GM19328 (cell line): Measurements from ENCODE around the gene CDON.
A peak's percentile ranks its signal among the peaks of the same experiment; 100 is the strongest.

Experiments
- ATAC-seq: cut with Tn5 transposase; IDR thresholded peaks from one replicate; pipeline ENCODE4 v1.9.1; 2021; ENCODE audit warnings: mild to moderate bottlenecking, moderate library complexity; ENCODE audit not compliant: unreplicated experiment

CDON gene

DNA sequence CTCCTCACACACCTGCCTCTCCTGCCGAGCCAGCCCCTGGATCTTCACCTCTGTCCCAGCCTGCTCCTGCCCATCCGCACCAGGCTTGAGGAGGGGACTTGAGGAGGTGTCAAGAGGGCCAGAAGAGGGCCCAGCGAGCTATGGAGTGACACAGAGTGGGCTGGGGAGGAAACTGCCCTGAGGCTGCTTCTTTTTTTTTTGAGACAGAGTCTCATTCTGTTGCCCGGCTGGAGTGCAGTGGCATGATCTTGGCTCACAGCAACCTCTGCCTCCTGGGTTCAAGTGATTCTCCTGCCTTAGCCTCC, 21.9 kb upstream of the CDON start:
- ATAC-seq = no peak

DNA sequence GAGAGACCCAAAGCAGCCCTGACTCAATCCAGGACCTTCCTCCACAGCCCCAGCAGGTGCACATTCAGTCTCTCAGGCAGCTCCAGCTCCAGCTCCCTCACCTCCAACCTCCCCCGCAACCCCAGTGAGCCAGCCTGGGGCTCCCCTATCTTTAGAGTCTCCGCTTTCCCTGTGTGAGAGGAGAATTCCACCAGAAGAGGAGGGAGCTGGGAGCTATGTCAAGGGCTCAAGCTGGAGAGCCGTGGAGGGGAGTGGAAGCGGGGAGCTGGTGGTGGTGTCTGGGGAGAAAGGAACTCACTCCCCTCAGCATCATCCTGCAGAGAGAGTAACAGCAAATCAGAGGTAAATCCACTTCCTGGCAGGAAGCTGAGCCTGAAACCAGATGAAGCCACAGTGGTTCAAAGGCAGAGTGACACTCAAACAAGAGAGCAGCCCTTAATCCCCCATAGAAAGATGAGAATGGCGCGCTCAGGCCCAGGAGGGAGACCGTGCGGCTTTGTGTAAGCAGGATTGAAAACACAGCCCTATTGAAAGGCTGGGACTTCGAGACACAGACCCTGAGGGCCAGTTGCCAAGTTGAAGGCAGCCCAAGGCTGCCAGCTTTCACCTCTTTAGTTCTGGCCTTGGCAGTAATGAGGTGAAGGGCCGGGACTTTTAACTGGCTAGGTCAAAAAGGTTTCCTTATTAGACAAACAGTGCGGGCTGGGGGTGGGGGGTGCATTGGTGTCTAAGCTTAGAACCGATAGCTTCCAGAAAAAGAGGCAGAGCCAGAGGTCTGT, 21.4 kb upstream of the CDON start:
- no peak for ATAC-seq

DNA sequence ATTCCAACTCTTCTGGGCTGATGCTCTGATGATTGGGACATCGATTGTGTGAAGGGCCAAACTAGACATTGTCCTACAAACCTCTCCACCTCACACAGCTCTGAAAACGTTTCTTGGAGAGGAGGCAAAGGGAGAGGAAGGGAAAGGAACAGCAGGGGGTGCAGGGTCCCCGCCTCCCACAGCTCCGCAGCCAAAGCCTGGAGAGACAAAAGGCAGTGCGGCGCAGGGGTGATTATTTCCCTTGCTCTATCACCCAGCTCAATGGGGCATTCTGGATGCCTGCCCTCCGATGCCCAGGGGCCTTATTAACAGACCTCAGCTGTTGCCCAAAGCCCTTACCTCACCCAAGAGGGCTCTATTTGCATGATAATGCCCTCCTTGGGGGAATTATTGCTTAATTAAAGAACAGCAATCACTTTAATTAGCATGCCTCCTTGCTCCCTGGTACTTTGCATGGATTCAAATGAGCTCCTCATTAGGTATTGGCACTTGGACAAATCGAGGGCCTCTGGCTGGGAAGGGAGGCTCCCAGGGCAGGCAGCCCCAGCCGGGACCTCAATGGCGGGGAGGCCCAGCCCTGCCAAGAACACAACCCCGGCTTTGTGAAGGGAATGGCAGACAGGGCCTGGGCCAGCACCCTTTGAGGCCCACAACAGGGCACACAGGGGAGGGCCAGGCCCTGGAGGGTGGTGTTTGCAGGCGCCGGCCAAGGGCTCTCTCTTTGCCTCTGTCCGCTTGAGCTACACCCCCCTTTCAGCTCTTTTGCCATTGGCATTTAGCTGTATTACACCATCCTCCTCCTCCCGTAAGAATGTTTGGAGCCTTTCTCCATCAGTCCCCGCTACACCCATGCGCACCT, 19.8 kb upstream of the CDON start:
- ATAC-seq = no peak

DNA sequence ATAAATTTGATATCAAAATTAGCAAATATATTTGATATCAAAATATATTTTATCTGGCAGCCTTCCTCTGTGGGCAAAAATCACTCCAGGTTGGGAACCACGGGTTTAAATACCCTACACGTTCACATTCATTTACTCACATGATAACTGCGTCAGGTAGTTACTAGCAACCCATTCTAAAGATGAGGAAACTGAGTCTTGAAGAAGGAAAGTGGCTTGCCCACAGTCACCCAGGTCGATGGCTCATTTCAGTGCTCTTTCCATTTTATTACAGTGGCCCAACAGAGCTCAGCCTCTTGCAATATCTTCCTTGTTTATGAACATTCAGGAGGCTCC, 19.2 kb upstream of the CDON start:
- ATAC-seq = no peak

DNA sequence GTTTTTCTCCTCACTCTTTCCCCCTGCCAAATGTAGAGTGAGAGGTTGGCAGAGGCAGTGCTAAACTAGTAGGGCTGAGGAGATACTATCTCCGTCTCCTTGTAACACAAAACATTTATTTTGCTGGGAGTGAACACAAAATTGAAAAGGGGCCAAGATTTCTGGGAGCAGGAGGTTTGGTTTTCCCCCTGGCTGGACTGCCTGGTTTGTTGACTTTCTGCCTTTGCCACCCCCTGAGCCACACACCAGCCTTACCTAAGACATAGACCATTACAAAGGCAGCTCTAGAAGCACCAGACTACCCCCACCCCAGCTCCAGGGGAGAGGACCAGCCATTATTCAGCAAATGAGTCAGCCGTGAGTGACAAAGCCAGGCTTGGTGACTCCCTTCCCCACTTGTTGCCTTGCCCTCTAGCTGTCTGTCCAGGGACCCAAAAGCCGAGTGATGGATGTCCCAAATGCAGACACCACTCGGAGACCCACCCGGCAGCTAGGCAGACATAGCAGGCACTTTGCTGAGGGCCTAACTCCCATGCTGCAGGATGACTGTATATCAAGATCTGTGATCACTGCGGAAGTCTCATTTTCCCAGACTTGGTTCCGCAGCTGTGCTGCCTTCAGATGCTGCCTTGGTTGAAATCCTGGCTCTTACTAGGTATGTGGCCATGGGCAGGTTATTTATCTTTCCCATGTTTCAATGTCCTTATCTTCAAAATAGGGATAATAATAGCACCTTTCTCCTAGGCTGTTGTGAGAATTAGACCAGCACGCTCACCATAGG, 17.7 kb upstream of the CDON start:
- no peak for ATAC-seq

DNA sequence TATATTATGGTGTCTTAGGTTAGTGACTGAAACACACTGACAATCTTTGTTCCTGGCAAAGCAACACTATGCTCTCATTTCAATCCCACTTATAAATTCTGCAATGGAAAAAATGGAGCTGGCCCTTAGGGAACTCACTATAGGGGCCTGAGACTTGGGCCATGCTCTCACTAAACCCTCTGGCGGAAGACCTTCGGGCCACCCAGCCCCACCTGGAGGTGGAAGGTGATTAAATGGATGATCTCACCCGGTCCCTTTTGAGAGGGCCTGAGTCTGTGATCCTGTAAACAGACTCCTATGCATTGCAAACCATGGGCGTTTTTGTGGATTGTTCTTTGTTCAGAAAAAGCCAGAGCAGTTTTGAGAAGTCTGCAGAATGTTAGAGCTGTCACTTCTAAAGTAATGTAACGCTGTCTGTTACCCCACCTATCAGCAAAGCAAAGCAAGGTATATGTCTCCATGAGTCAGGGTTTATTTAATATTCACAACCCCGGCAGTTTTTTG, 17.0 kb upstream of the CDON start:
- no peak for ATAC-seq

DNA sequence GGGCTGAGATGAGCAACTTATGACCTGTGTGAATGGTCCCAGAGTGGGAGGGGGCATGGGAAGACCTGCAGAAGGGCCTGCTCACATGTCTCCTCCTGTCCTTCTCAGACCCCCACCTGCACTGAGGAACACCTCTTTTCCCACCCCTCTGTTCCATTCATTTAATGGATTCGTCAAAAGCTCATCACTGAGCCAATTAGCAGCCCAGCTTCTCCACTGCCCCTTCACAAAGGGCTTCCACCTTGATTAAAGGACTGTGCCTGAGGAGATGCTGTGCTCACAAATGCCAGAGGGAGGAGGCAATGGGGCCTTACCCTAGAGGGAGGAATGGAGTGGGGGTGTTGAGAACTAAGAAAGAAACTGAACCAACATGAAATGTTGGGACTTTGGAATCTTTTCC, 14.0 kb upstream of the CDON start:
- no peak for ATAC-seq

DNA sequence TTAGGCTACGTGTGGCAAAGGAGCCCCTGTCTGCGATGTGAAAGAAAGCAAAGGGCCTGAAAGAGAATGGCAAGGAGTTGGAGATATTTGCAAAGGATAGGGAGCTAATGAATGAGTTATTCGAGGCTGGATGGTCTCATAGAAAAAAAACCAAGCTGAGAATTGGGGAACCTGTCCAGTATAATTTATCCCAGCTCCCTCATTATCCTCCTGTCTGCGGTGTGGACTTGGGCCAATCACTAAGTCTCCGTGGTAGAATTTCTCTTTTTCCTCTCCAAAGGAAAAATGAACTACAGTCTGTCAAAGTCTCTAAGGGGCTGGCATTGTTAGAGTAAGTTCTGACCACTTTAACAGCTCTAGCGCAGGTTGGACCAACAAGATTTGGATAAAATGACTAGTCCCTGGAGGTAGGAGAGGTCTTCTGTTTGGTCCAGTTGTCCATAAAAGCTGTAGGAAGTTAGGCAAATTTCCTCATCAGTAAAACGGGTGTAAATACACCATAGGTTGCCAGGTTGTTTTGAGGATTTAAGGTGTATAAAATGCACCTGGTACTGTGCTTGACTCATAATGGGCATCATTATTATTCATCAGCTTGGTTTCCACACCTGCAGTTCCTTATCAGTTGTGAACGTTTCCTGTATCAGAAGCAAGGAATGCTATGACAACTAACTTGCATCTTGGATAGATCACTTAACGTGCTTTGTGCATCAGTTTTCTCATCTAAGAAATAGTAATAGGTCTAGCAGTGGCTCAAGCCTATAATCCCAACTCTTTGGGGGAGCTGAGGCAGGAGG, 10.3 kb upstream of the CDON start:
- no peak for ATAC-seq

DNA sequence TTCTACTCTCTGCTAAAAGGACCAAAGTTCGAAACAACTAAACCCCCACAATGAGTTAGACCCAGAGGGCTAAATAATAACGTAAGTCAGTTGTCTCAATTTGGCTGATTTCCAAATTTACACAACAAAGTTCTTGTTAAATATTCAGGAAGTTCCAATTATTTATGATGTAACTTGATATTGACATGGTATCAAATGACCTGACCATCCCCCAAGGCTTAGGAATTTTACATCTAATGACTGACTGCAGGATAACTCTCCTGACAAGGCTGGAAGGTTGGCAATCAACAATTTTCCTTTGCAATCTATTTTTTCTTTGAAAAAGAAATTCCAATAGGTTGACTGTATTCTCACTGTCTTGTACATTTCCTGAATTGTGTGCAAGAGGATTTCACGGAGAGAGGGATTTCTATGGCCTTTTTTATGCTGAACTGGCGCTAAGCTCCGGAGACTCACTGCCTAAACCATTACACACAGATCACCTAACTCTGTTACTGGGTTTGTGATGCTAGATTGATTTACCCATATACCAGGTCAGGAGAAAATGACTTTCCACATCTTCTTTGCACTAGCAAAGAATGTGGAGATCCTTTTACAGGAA, 9.6 kb upstream of the CDON start:
- no peak for ATAC-seq

DNA sequence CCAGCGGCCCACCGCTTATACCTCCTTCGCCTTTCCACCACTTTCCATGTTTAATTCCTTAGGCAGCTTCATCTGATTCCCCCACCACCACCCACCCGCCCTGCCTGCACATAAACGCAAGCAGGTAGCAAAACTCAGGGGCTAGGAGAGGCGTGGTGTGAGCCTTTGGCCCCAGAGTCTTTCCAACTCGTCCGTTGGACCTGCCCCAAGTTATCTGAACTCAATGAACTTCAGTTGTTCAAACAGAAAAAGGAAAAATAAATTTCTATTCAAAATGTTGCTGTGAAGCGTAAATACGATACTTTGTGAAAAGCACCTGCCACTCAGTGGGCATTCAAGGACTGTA, 814 bp upstream of the CDON start:
- no peak for ATAC-seq

DNA sequence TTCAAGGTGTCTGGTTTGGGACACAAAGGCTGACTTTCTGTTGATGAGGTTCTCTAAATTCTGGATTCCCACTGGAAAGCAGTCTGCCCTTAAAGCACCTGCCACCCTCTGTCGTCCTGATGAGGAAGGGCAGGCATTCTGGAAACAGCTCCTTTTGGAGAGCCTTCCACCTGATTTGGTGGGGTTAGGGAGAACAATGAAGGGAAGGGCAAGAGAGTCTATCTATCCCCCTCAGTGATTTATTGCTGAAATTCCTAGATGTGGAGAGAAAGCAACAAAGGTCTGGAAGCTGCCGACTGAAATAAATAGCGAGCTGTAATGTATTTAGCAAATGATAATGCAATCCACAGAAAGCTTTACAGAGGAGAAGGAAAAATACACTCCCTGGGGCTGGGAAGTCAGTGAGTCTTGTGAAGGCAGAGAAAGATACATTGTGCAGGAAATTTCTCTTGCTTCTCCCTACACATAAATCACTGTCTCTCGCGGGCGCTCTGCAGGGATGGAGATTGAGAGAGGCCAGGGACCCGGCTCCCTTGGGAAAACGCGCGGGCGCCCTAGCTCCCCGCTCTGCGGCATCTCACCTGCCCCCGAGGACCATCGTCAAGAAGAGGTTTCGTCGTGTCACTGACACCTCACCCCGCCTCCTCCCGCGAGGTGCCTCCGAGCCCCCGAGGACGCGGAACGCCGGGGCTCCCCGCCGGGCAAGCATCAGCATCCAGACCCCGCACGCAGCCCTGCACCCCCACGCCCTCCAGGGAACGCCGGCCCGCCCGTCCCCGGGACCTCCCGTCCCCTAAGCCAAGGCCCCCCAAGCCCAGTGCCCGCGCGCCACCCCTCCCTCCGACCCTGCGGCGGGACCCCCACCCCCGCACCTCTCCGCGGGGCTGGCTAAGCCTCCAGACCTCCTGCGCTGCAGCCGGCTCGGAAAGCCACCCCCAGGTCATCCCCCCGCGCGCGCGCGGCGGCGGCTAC, 673 bp downstream of the CDON start:
- ATAC-seq = peak; percentile 2

DNA sequence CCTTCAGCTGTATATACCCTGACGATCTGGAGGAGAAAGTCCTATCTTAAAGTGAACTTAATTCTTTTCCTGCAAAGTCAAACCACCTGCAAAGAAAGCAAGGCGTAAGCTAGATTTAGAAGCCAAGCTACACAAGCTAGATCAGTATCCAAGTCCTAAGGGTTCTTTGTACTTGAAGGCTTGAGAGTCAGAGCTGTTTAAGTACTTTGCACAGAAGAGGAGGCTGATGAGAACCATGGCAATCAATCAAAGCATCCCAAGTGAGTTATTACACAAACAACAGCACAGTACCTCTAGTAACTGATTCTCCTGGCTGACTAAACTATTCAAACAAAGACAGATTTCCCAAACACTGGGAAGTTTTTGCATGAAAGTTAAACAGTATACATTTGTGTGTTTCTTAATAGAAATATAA, 1.9 kb downstream of the CDON start:
- ATAC-seq = no peak

DNA sequence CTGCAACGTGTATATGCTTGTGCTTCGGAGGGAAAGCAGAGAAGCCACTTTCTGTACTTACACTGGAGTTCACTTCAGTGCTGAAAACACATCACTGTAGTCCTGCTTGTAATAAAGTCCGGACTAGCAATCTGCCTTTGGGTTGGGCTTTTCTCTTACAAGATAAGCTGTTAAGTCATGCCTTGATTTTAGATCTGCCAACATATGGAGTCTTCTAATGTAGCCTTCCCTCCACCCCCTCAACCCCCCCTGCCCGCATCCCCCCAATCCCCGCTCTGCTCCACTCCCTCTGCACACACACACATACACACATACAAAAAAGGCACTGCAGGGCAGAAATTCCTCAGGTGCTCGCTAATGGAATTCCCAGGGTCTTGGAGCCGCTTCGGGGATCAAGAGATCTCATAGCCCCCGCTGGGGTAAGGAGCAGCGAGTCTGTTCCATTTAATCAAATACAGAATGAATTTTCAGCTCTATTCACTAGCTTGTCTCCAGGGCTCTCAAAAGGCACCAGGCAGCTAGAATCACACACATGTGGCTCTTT, 3.4 kb downstream of the CDON start:
- ATAC-seq = no peak

DNA sequence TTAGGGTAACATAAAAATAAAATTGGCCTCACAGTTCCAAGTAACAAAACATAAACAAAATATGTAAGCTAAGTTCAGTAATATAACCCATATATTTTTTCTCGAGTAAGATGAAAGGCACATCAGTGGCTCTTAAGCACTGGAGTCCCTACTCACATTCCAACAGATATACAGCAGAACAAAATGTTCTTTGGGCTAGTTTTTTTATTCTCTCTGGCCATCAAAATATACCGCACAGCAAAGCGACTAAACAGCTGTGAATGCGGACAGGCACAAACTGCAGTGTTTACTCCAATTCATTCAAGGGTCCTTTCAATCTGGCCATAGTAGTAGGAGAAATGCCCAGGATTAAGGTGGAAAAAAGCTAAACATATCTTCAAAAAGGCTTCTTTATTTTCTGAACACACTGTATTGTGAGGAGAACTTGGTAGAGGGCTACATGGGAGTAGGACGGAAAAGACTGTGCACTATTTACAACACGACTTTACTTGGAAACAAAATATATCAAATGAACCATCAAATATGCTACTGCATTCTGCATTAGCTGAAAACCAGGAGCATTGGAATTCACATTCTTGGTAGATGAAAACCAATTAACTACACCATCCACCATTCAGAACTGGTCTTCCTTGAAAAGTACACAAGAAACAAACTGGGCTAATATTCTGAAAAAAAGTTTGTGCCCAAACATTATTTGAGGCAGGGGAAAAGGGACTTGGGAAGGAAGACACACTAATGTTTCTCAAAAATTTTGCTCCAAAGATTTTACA, 4.4 kb downstream of the CDON start:
- ATAC-seq = no peak

DNA sequence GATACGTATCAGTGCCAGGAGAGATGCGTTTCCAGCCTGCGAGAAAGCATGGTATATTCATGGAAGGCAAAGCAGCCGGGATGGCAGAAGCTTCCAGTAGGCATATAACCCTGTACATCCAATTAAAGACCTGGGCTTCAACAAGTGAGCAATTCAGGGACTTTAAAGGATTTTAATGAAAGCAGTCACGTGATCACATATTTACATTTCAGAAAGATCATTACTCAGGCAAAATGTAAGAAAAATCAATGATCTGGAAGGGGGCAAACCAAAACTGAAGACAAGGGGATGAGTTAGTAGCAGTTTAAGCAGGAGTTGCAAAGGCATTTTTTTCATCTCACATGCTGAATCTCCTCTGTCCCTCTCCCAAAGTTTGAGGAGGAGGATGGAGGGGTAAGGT, 7.8 kb downstream of the CDON start:
- no peak for ATAC-seq

DNA sequence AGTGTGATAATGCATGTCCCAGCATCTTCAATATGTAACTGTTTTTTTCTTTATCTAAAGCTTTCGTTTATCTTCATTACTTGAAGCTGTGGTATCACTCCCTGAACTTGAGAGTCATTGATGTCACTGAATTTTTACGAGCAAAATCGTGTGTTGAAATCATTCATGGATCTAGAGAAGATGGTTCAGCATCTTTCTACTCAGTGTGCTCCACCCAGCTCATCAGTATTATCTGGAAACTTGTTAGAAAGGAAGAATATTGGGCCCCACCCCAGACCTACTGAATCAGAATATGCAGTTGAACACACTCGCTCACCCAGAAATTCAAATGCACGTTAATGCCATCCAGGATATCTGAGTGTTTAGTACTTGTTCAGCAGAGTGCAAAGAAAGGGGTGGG, 8.3 kb downstream of the CDON start:
- no peak for ATAC-seq

DNA sequence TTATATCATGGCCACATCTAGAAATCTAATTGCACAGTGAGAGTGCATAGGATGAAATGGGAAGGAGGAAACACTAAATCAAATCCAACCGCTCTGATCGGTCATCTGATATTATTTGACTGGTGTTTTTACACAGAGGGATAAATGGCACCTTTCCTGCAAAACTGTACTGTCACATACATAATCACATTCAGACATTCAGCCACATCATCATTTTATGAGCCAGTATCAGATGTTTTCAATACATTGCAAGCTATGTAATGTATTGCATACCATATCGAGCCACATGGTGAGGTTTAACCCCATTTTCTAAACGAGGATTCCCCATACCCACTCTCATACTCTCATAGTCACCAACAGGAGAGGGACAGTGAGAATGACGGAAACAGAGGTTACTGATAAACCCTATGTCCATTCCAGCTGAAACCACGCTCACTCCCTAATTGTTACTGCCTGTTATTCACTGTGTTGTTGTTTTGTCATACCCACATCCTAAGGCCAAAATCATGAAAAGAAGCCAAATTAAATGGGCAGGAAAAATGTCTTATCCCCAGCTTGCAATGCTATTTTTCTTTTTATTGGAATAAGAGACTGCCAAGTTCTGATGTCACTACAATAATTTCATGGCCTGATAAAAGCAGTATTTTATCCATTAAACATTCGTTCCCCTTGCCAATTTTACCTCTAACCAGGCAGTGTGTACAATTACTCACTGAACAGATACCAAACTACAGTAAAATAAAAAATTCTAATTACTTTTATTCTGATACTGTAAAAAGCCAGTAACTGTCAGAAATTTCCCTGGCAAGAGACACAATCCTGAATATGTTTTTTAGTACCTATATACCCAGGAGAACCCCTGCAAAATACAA, 9.0 kb downstream of the CDON start:
- no peak for ATAC-seq
